PC-9 (cell line): ENCODE results near the gene LIPC. TPM values are rescaled to one million over a fixed set of nuclear protein-coding genes. Genes with fewer than 3 reads are reported as not detected.

Experiments used
- BruUV-seq: library from RNA; stranded (reverse); fragments of 400-500 nt; replicated peaks from 2 replicates; lab custom pipeline; 2021; lab: Mats Ljungman, UMichigan
- CTCF ChIA-PET: fragments of 300-600 bp; sonication (Branson Sonifier 250); formaldehyde crosslinking; loops from one replicate; lab custom pipeline; 2022; ENCODE audit warnings: antibody characterized with exemption; lab: Charles Lee
- POLR2A ChIA-PET: fragments of 300-600 bp; sonication (Branson Sonifier 250); formaldehyde crosslinking; loops from one replicate; lab custom pipeline; 2022; ENCODE audit warnings: antibody characterized with exemption; ENCODE audit not compliant: unreplicated experiment; lab: Charles Lee
- DNase-seq, 2 experiments: peaks; one replicate each; pipeline versions ENCODE4 v3.0.0 to v3.0.0-alpha.2; 2015 to 2022; ENCODE audit warnings: mixed read lengths in 1 of 2
- H2AFZ ChIP-seq: fragments of 200-600 bp; sonication (generic); 2 replicates; pipeline ENCODE4 v1.8.1; 2017; ENCODE audit warnings: antibody characterized with exemption
- H3F3A ChIP-seq: fragments of 200-600 bp; sonication (generic); 2 replicates; pipeline ENCODE4 v1.8.1; 2017; ENCODE audit warnings: antibody characterized with exemption, mild to moderate bottlenecking, low read depth; ENCODE audit not compliant: insufficient read depth
- H3K27ac ChIP-seq: fragments of 200-600 bp; sonication (generic); 2 replicates; pipeline ENCODE4 v1.6.1; 2016; ENCODE audit warnings: mixed run types
- H3K27me3 ChIP-seq: fragments of 200-600 bp; sonication (generic); 2 replicates; pipeline ENCODE4 v1.6.1; 2016; ENCODE audit warnings: low read depth, mixed run types; ENCODE audit not compliant: insufficient read depth
- H3K36me3 ChIP-seq: fragments of 200-600 bp; sonication (generic); 2 replicates; pipeline ENCODE4 v1.6.1; 2016; ENCODE audit warnings: low read depth, mixed run types
- H3K4me1 ChIP-seq: fragments of 200-600 bp; sonication (generic); replicated peaks from 2 replicates; pipeline ENCODE4 v1.6.1; 2016; ENCODE audit warnings: mixed run types; ENCODE audit not compliant: insufficient read depth
- H3K4me2 ChIP-seq: fragments of 200-600 bp; sonication (generic); 2 replicates; pipeline ENCODE4 v1.6.1; 2017; ENCODE audit warnings: mixed run types
- H3K4me3 ChIP-seq: fragments of 200-600 bp; sonication (generic); 2 replicates; pipeline ENCODE4 v1.6.1; 2016; ENCODE audit warnings: mixed run types
- H3K79me2 ChIP-seq: fragments of 200-600 bp; sonication (generic); 2 replicates; pipeline ENCODE4 v1.6.1; 2017; ENCODE audit warnings: low read depth, mixed run types
- H3K9me2 ChIP-seq: fragments of 200-600 bp; sonication (generic); 2 replicates; pipeline ENCODE4 v1.8.1; 2017; ENCODE audit warnings: mild to moderate bottlenecking; ENCODE audit not compliant: insufficient read depth
- H3K9me3 ChIP-seq: fragments of 200-600 bp; sonication (generic); 2 replicates; pipeline ENCODE4 v1.8.1; 2016; ENCODE audit warnings: low read depth; ENCODE audit not compliant: insufficient read depth
- H4K20me1 ChIP-seq: fragments of 200-600 bp; sonication (generic); 2 replicates; pipeline ENCODE4 v1.8.1; 2017; ENCODE audit not compliant: insufficient read depth
- CTCF ChIP-seq: fragments of 200-600 bp; sonication (generic); conservative IDR thresholded peaks from 2 replicates; pipeline ENCODE4 v1.6.1; 2017; ENCODE audit warnings: mixed run types, antibody characterized with exemption, mild to moderate bottlenecking, moderate library complexity
- EZH2 ChIP-seq: fragments of 200-600 bp; sonication (generic); IDR thresholded peaks from 2 replicates; pipeline ENCODE4 v1.8.0; 2017; ENCODE audit warnings: antibody characterized with exemption, low read depth
- intact Hi-C: fragments of 100-400 bp; cut with micrococcal nuclease; formaldehyde crosslinking; loops from one replicate; pipeline ENCODE4 v1.10.0; 2022; ENCODE audit not compliant: unreplicated experiment
- total RNA-seq: library from RNA; stranded (reverse); gene quantifications from 2 replicates; pipeline ENCODE4 v1.2.3, GENCODE V29; 2021

The LIPC gene
- total RNA-seq, 1 experiment from 2014 or later, result not detected

DNA sequence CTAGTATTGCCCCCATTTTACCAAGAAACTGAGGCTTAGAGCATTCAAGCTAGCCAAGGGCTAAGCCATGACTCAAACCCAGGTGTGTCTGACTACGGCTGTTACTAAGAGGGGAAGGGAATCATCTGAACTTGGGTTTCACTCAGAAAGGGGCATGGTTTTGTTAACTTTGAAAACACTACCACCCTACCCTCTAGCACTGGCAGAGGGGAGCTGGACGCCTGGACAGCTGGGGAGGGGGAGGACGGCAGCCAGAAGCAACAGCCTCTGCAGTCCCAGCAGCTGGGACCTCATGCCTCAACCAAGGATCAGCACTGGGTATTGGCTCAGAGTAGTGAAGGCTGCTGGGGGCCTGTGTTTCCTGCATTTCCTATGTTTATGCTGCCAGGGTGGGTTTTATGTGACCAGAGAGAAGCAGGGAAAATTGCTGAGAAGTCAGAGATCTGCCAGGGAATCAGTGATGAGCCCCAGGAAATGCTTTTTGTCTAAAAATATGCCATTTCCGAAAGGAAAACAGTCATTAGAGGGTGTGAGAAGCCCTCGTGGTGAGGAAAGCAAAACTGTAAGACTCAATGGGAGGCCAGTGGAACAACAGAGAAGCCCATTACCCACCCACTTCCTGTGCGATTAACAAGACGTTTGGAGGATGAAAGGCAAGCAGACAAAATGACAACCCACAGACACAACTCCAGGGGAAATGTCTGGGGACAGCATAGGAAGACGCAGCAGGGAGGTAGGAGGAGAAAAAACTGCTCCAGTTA is 41.2 kb downstream of the LIPC start:
- Histone ChIP-seq H3K27ac (peak overlapping the region; percentile 100), H3K4me3 (peak overlapping the region; percentile 62), H3K9me2 (no peaks in the 10 kb centered on the region), H3F3A (peaks cover 45% of the 10 kb centered on the region), H3K4me2 (peak overlapping the region; percentile 75), H3K4me1 (peaks cover 68% of the 10 kb centered on the region), H3K27me3 (no peaks in the 10 kb centered on the region), H3K79me2 (peaks cover 34% of the 10 kb centered on the region), H2AFZ (no peak overlapping the region), H3K36me3 (no peaks in the 10 kb centered on the region), H3K9me3 (no peaks in the 10 kb centered on the region), H4K20me1 (no peaks in the 10 kb centered on the region)
- intact Hi-C loops, result loop anchor here (1.0 to 10.0 kb wide), 5 partner anchors 48 to 394 kb away; partner anchors contain the start of genes ADAM10 and MINDY2
- TF ChIP-seq CTCF (no peak), EZH2 (no peak)
- ChIA-PET CTCF (interaction anchor here (0.7 kb wide), 1 partner anchor 1056 kb away, joined by 11 read pairs; no protein-coding TSS in a partner anchor), POLR2A (interaction anchor here (0.6 to 1.0 kb wide), 5 partner anchors 32 to 392 kb away, joined by 3 to 10 read pairs (median 7); no protein-coding TSS in a partner anchor)
- BruUV-seq, result TSS peak; percentile 59
- DNase-seq, result peak; percentile 14 to 66

- no peaks in the 10 kb centered on the region for H3K27me3 ChIP-seq
- POLR2A ChIA-PET, result interaction anchor here (0.5 to 1.0 kb wide), 4 partner anchors 33 to 392 kb away, joined by 3 to 10 read pairs (median 8); partner anchors contain the start of gene ADAM10
- H3K9me3 ChIP-seq, result no peaks in the 10 kb centered on the region
- H2AFZ ChIP-seq, result no peak overlapping the region
- H3K4me1 ChIP-seq, result peaks cover 61% of the 10 kb centered on the region
- no TSS peak for BruUV-seq
- intact Hi-C loops, result loop anchor here (1.0 to 10.0 kb wide), 5 partner anchors 48 to 394 kb away; partner anchors contain the start of genes ADAM10 and MINDY2
- no peaks in the 10 kb centered on the region for H3K36me3 ChIP-seq
- CTCF ChIA-PET, result no interaction called here
- peaks cover 38% of the 10 kb centered on the region for H3F3A ChIP-seq
- TF ChIP-seq EZH2, result no peak
- no peak for TF ChIP-seq CTCF
- H3K79me2 ChIP-seq, result peaks cover 27% of the 10 kb centered on the region
- no peaks in the 10 kb centered on the region for H4K20me1 ChIP-seq
- H3K4me3 ChIP-seq, result peak overlapping the region; percentile 62
- no peaks in the 10 kb centered on the region for H3K9me2 ChIP-seq
- peak overlapping the region; percentile 75 for H3K4me2 ChIP-seq
- peak; percentile 58 to 94 for DNase-seq
- peak overlapping the region; percentile 100 for H3K27ac ChIP-seq
Observed at GRCh38 chr15:58473724-58474123, 41.9 kb downstream of the LIPC start.

GRCh38 chr15:58474741-58475323 is 43.0 kb downstream of the LIPC start:
- no peaks in the 10 kb centered on the region for H3K9me3 ChIP-seq
- DNase-seq, result no peak
- no TSS peak for BruUV-seq
- H3K4me2 ChIP-seq, result no peak overlapping the region
- no peaks in the 10 kb centered on the region for H3K27me3 ChIP-seq
- peaks cover 51% of the 10 kb centered on the region for H3K4me1 ChIP-seq
- H3K4me3 ChIP-seq, result no peak overlapping the region
- H3K9me2 ChIP-seq, result no peaks in the 10 kb centered on the region
- peaks cover 28% of the 10 kb centered on the region for H3F3A ChIP-seq
- intact Hi-C loops, result loop anchor here (5.0 to 10.0 kb wide), 4 partner anchors 162 to 392 kb away; partner anchors contain the start of genes ADAM10 and MINDY2
- ChIA-PET CTCF (no interaction called here), POLR2A (no interaction called here)
- H3K27ac ChIP-seq, result no peak overlapping the region
- no peaks in the 10 kb centered on the region for H3K36me3 ChIP-seq
- no peak overlapping the region for H2AFZ ChIP-seq
- TF ChIP-seq EZH2 (no peak), CTCF (no peak)
- H3K79me2 ChIP-seq, result peaks cover 22% of the 10 kb centered on the region
- H4K20me1 ChIP-seq, result no peaks in the 10 kb centered on the region
